A673 (cell line): ENCODE measurements around the gene ADCY3. TPM values are rescaled to one million over a fixed set of nuclear protein-coding genes. Genes with fewer than 3 reads are reported as not detected.
A peak's percentile ranks its signal among the peaks of the same experiment; 100 is the strongest.

Source experiments
- BruUV-seq: library from RNA; stranded (reverse); fragments of 400-500 nt; replicated peaks from 2 replicates; lab custom pipeline; 2021; lab: Mats Ljungman, UMichigan
- CTCF ChIA-PET: fragments of 300-600 bp; sonication (Branson Sonifier 250); formaldehyde crosslinking; loops from one replicate; lab custom pipeline; 2022; ENCODE audit warnings: antibody characterized with exemption; lab: Charles Lee
- POLR2A ChIA-PET: fragments of 300-600 bp; sonication (Branson Sonifier 250); formaldehyde crosslinking; loops from one replicate; lab custom pipeline; 2022; ENCODE audit warnings: antibody characterized with exemption; ENCODE audit not compliant: low non-redundant PET; lab: Charles Lee
- DNase-seq: peaks from one replicate; pipeline ENCODE4 v3.0.0-alpha.2; 2015; ENCODE audit warnings: low spot score
- H3K27ac ChIP-seq: fragments of 200-600 bp; sonication (generic); 2 replicates; pipeline ENCODE4 v1.5.1; 2016; ENCODE audit warnings: mixed run types, low read depth, mild to moderate bottlenecking, mixed read lengths, antibody characterized with exemption, low read length; ENCODE audit not compliant: poor library complexity, severe bottlenecking
- H3K27me3 ChIP-seq: fragments of 200-600 bp; sonication (generic); replicated peaks from 2 replicates; pipeline ENCODE4 v1.6.1; 2017; ENCODE audit warnings: mixed run types, low read depth, mild to moderate bottlenecking, mixed read lengths, antibody characterized with exemption, low read length; ENCODE audit not compliant: insufficient read depth, poor library complexity
- H3K36me3 ChIP-seq: fragments of 200-600 bp; sonication (generic); 2 replicates; pipeline ENCODE4 v1.6.1; 2016; ENCODE audit warnings: mixed run types, mild to moderate bottlenecking, mixed read lengths, antibody characterized with exemption, low read length; ENCODE audit not compliant: insufficient read depth, poor library complexity, severe bottlenecking
- H3K4me1 ChIP-seq: fragments of 200-600 bp; sonication (generic); 2 replicates; pipeline ENCODE4 v1.6.1; 2017; ENCODE audit warnings: mixed run types, mild to moderate bottlenecking, mixed read lengths, antibody characterized with exemption, low read length; ENCODE audit not compliant: insufficient read depth, poor library complexity, severe bottlenecking
- H3K4me3 ChIP-seq: fragments of 200-600 bp; sonication (generic); 2 replicates; pipeline ENCODE4 v1.5.1; 2016; ENCODE audit warnings: low read depth, mixed run types, mild to moderate bottlenecking, mixed read lengths, low read length; ENCODE audit not compliant: poor library complexity, severe bottlenecking
- H3K9me3 ChIP-seq: fragments of 200-600 bp; sonication (generic); 2 replicates; pipeline ENCODE4 v1.6.1; 2016; ENCODE audit warnings: mixed run types, low read depth, mild to moderate bottlenecking, mixed read lengths, antibody characterized with exemption, low read length; ENCODE audit not compliant: poor library complexity, severe bottlenecking
- EZH2 ChIP-seq: fragments of 200-600 bp; sonication (generic); IDR thresholded peaks from 2 replicates; pipeline ENCODE4 v1.6.1; 2017; ENCODE audit warnings: borderline replicate concordance, low read depth, mild to moderate bottlenecking, mixed read lengths, antibody characterized with exemption, low read length; ENCODE audit not compliant: poor library complexity, severe bottlenecking
- intact Hi-C: fragments of 100-400 bp; cut with micrococcal nuclease; formaldehyde crosslinking; loops from one replicate; pipeline ENCODE4 v1.10.0; 2022; ENCODE audit not compliant: unreplicated experiment
- total RNA-seq: library from RNA; stranded (reverse); gene quantifications from 2 replicates; pipeline ENCODE4 v1.2.3, GENCODE V29; 2021
- TF ChIP-seq, protein P1 (sequence below): fragments of 300-800, 200-600 bp; sonication (generic); conservative IDR thresholded peaks from 2 replicates; pipeline ENCODE4 v1.5.1; 2017; ENCODE audit warnings: low read depth, mild to moderate bottlenecking, antibody characterized with exemption, low read length, moderate library complexity, mixed read lengths

ADCY3 gene
- total RNA-seq, 1 experiment from 2014 or later, result 42.2 TPM

DNA sequence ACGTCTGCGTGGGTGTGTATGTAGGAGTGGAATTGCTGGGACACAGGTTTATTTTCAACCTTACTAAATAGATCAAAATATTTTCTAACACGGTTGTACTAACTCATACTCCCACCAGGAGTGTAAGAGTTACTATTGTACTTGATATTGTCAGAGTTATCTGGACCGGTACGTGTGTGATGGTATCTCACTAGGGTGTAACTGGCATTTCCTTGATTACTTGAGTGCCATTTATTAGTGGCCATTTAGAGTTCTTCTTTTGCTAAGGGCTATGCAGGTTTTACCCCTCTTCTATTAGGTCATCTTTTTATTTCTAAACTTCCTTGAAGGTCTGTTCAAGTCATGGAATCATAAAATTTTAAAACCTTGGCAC, 93.3 kb downstream of the ADCY3 start:
- no peak for TF ChIP-seq EZH2
- TF ChIP-seq, protein P1, sequence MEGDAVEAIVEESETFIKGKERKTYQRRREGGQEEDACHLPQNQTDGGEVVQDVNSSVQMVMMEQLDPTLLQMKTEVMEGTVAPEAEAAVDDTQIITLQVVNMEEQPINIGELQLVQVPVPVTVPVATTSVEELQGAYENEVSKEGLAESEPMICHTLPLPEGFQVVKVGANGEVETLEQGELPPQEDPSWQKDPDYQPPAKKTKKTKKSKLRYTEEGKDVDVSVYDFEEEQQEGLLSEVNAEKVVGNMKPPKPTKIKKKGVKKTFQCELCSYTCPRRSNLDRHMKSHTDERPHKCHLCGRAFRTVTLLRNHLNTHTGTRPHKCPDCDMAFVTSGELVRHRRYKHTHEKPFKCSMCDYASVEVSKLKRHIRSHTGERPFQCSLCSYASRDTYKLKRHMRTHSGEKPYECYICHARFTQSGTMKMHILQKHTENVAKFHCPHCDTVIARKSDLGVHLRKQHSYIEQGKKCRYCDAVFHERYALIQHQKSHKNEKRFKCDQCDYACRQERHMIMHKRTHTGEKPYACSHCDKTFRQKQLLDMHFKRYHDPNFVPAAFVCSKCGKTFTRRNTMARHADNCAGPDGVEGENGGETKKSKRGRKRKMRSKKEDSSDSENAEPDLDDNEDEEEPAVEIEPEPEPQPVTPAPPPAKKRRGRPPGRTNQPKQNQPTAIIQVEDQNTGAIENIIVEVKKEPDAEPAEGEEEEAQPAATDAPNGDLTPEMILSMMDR, result no peak
- Histone ChIP-seq H3K27ac (no peak overlapping the region), H3K4me1 (no peaks in the 10 kb centered on the region), H3K36me3 (peaks cover 23% of the 10 kb centered on the region), H3K27me3 (no peaks in the 10 kb centered on the region), H3K4me3 (no peak overlapping the region), H3K9me3 (no peaks in the 10 kb centered on the region)
- intact Hi-C loops, result loop anchor here (1.0 to 10.0 kb wide), 4 partner anchors 214 to 416 kb away; partner anchors contain the start of gene NCOA1
- POLR2A ChIA-PET, result no interaction called here
- no TSS peak for BruUV-seq
- no peak for DNase-seq
- CTCF ChIA-PET, result no interaction called here

DNA sequence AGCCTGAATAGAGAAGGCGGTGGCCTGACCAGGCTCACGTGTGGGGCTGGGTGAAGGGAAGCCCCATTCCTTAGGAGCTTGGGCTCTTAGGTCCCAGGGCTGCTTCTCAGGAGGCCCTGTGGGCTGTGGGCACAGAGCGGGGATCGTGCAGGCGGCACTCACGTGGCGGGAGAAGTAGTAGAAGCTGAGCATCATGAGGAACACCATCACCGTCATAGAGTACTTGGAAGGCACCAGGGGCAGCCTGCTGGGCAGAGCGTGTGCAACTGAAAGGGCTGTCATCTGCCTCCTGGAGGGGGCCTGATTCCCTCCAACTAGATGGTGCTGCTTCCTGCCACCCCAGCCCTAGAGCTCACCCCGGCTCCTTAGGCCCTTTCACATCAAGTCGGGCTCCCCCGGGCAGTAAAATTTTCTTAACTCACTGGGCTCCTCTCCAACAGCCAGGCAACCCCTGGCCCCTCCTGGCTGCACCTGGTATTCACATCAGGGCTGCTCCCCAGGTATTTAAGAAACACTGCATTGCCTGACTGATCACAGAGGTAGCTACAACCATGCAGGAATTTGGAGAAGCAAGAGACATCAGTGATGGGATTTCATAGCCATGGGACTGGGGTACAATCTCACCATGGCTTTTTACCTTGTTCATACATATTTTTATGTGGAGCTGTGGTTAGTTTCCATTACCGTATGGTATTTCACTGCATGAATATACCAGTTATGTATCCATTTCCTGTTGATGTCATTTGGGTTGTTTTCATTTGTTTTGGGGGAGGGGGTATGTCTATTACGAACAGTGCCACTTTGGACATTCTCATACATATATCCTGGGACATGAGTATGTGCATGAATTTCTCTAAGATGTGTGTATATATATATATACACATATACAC, 93.9 kb downstream of the ADCY3 start:
- intact Hi-C loops, result loop anchor here (2.0 to 10.0 kb wide), 2 partner anchors 213 to 331 kb away; partner anchors contain the start of gene NCOA1
- ChIA-PET CTCF (no interaction called here), POLR2A (no interaction called here)
- Histone ChIP-seq H3K27me3 (no peaks in the 10 kb centered on the region), H3K4me3 (no peak overlapping the region), H3K4me1 (no peaks in the 10 kb centered on the region), H3K36me3 (peaks cover 23% of the 10 kb centered on the region), H3K9me3 (no peaks in the 10 kb centered on the region), H3K27ac (no peak overlapping the region)
- TF ChIP-seq EZH2, result no peak
- TF ChIP-seq, protein P1, result no peak
- BruUV-seq, result no TSS peak
- no peak for DNase-seq

DNA sequence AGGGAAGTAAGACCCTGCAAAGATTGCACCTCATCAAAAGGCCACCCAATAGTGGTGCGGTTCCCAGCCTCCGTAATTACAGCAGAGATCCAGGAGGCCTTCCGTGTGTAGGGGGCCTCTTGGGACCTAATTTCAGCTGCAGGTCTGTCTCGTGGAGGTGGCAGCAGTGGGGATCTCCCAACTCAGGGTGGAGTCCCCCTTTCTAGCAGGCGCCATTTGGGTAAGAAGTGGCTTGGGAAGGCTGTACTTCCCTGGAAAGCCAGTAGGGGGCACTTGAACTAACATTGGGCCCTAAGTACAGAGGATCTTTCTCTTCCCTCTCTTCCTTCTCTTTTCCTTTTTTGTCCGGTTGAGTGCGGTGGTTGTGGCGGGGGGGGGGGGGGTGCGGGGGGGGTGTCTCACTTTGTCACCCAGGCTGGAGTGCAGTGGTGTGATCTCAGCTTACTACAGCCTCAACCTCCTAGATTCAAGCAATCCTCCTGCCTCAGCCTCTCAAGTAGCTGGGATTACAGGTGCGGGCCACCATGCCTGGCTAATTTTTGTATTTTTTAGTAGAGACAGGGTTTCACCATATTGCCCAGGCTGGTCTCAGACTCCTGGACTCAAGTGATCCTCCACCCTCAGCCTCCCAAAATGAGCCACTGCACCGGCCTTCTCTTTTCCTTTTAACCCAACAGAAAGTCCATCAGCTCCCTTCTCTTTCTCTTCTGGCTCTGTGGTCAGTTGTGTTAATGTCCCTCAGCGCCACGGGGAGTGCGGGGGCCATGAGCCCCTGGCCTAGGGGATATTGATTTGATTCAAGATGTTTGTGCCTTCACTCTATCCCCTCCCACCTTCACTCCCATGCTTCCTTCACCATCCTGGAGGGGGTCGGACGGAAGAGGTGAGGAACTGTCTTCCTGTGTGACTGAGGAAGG, 94.8 kb downstream of the ADCY3 start:
- intact Hi-C loops, result loop anchor here (10.0 kb wide), 1 partner anchor 330 kb away; the partner anchor contains the start of gene NCOA1
- no peak for TF ChIP-seq EZH2
- TF ChIP-seq, protein P1, result peak; percentile 76
- no TSS peak for BruUV-seq
- Histone ChIP-seq H3K36me3 (peaks cover 23% of the 10 kb centered on the region), H3K4me1 (no peaks in the 10 kb centered on the region), H3K27ac (no peak overlapping the region), H3K4me3 (no peak overlapping the region), H3K27me3 (no peaks in the 10 kb centered on the region), H3K9me3 (no peaks in the 10 kb centered on the region)
- DNase-seq, result peak; percentile 50
- ChIA-PET POLR2A (no interaction called here), CTCF (interaction anchor here (0.6 kb wide), 1 partner anchor 72 kb away, joined by 3 read pairs; no protein-coding TSS in a partner anchor)
